Epithelial cell of umbilical artery (primary cell): ENCODE data around the gene NBPF12. TPM values are rescaled to one million over a fixed set of nuclear protein-coding genes. Genes with fewer than 3 reads are reported as not detected.

Experiments
- total RNA-seq: library from RNA; depleted of rRNA; stranded (reverse); fragments of >200 nt; gene quantifications from 2 replicates; pipeline ENCODE4 v1.2.3, GENCODE V29; 2014

The NBPF12 gene, protein sequence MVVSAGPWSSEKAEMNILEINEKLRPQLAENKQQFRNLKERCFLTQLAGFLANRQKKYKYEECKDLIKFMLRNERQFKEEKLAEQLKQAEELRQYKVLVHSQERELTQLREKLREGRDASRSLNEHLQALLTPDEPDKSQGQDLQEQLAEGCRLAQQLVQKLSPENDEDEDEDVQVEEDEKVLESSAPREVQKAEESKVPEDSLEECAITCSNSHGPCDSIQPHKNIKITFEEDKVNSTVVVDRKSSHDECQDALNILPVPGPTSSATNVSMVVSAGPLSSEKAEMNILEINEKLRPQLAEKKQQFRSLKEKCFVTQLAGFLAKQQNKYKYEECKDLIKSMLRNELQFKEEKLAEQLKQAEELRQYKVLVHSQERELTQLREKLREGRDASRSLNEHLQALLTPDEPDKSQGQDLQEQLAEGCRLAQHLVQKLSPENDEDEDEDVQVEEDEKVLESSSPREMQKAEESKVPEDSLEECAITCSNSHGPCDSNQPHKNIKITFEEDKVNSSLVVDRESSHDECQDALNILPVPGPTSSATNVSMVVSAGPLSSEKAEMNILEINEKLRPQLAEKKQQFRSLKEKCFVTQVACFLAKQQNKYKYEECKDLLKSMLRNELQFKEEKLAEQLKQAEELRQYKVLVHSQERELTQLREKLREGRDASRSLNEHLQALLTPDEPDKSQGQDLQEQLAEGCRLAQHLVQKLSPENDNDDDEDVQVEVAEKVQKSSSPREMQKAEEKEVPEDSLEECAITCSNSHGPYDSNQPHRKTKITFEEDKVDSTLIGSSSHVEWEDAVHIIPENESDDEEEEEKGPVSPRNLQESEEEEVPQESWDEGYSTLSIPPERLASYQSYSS (N-terminal part only)
- total RNA-seq, result 2.9 and 4.4 TPM in 2 replicates

DNA sequence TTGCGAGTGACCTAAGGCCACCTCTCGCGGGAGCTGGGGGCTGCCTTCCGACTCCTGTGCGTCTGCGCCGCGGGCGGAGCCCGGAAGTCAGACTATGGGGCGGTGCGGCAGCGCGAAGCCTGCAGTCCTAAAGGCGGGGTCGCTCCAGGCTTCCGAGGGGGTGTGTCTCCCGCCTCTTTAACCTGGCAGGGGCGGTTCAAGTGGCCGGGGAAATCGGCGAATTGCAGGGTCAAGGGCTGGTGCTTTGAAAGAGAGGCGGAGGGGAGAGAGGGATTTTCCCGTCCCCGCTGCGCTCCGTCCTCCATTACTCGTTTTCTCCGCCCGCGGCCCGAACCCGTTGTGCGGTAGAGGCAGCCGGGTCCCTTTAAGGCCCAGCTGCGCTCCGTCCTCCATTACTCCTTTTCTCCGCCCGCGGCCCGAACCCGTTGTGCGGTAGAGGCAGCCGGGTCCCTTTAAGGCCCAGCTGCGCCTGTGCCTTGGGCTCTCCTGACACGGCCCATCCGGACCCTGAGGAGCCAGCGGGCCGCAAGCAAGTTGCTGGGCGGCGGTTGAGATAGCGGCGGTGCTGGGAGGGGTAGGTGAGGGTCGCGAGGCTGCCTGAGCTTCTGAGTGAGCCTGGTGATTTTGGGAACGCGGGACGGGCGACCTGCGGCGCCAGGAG lies at the start of gene NBPF12:
NBPF12 (plus strand) TSS at position 83 of the 661 bp plus-strand sequence. CDS start 21,820 bp downstream, outside the sequence.

Other genes starting within 250 kb of the NBPF12 start
- gene PRKAB2, start 234.1 kb downstream of the NBPF12 start, total RNA-seq, result 3.6 and 5.8 TPM in 2 replicates